Glutamatergic neuron (in vitro differentiated cells): ENCODE measurements around the gene NELFE. TPM values are rescaled to one million over a fixed set of nuclear protein-coding genes. Genes with fewer than 3 reads are reported as not detected.
A peak's percentile ranks its signal among the peaks of the same experiment; 100 is the strongest.

Experiments used
- DNase-seq: peaks from one replicate; pipeline ENCODE4 v3.0.0; 2022
- H3K27ac Mint-ChIP-seq: one replicate; pipeline ENCODE4 v1.8.0; 2020; ENCODE audit warnings: mild to moderate bottlenecking, mixed read lengths, inconsistent platforms; ENCODE audit not compliant: unreplicated experiment
- H3K27me3 Mint-ChIP-seq: one replicate; pipeline ENCODE4 v1.8.0; 2020; ENCODE audit warnings: mild to moderate bottlenecking, moderate library complexity, mixed read lengths, inconsistent platforms; ENCODE audit not compliant: unreplicated experiment
- H3K36me3 Mint-ChIP-seq: one replicate; pipeline ENCODE4 v1.8.0; 2020; ENCODE audit warnings: mild to moderate bottlenecking, mixed read lengths, inconsistent platforms; ENCODE audit not compliant: unreplicated experiment
- H3K4me1 Mint-ChIP-seq: one replicate; pipeline ENCODE4 v1.8.0; 2020; ENCODE audit warnings: mild to moderate bottlenecking, low read depth, mixed read lengths, inconsistent platforms; ENCODE audit not compliant: unreplicated experiment
- H3K4me3 Mint-ChIP-seq: one replicate; pipeline ENCODE4 v1.8.0; 2020; ENCODE audit warnings: mild to moderate bottlenecking, mixed read lengths, inconsistent platforms; ENCODE audit not compliant: unreplicated experiment
- H3K9me3 Mint-ChIP-seq: one replicate; pipeline ENCODE4 v1.8.0; 2020; ENCODE audit warnings: mild to moderate bottlenecking, moderate library complexity, mixed read lengths, inconsistent platforms; ENCODE audit not compliant: unreplicated experiment
- CTCF ChIP-seq: fragments of 200-600 bp; sonication (generic); IDR thresholded peaks from one replicate; pipeline ENCODE4 v1.5.0; 2021; ENCODE audit not compliant: partially characterized antibody, unreplicated experiment
- microRNA-seq: library from miRNA; unstranded; fragments of <30 nt; microRNA quantifications from one replicate; pipeline ENCODE4, GENCODE V29; 2020; ENCODE audit not compliant: unreplicated experiment
- total RNA-seq: library from RNA; stranded (reverse); fragmentation: NEBNext Ultra II Directional; extraction: Animal tissue kit (Norgen Biotek cat#: 25700); gene quantifications from one replicate; pipeline ENCODE4 v1.2.1, GENCODE V29; 2021; ENCODE audit not compliant: unreplicated experiment

NELFE gene
- total RNA-seq, 1 donor from 2014 or later: 52.7 TPM

- DNase-seq: no peak
- Mint-ChIP-seq H3K36me3 (no peaks in the 10 kb centered on the region), H3K9me3 (peaks cover 9% of the 10 kb centered on the region), H3K4me1 (peaks cover 3% of the 10 kb centered on the region), H3K27me3 (peaks cover 10% of the 10 kb centered on the region), H3K27ac (peak overlapping the region; percentile 46), H3K4me3 (peak overlapping the region; percentile 28)
- TF ChIP-seq CTCF: no peak
Observed at GRCh38 chr6:31906122-31906521, 52.6 kb downstream of the NELFE start.

- peaks cover 10% of the 10 kb centered on the region for H3K27me3 Mint-ChIP-seq
- H3K9me3 Mint-ChIP-seq: peaks cover 9% of the 10 kb centered on the region
- no peak overlapping the region for H3K4me3 Mint-ChIP-seq
- TF ChIP-seq CTCF: no peak
- H3K4me1 Mint-ChIP-seq: peaks cover 3% of the 10 kb centered on the region
- no peak for DNase-seq
- no peaks in the 10 kb centered on the region for H3K36me3 Mint-ChIP-seq
- no peak overlapping the region for H3K27ac Mint-ChIP-seq
Observed at GRCh38 chr6:31905041-31905440, 53.7 kb downstream of the NELFE start.

DNA sequence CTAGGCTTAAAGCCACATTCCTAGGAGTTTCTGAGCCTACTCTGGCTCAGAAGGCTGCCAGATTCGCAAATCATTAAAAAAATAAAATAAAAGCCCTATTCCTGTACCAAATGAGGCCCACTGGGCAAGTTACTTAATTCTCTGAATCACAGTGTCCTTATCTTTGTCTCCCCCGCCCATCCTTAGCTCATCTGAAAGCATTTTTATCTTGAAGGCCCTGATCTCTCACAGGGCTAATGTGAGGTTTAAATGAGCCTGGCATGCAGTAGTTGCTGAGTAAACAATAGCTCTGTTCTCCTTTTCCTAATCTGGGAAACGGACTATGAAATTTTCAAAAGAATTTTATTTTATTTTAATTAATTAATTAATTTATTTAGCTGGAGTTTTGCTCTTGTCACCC, 54.8 kb downstream of the NELFE start:
- no peak overlapping the region for H3K27ac Mint-ChIP-seq
- no peak overlapping the region for H3K4me3 Mint-ChIP-seq
- peaks cover 10% of the 10 kb centered on the region for H3K27me3 Mint-ChIP-seq
- no peaks in the 10 kb centered on the region for H3K36me3 Mint-ChIP-seq
- no peak for TF ChIP-seq CTCF
- DNase-seq: no peak
- peaks cover 3% of the 10 kb centered on the region for H3K4me1 Mint-ChIP-seq
- H3K9me3 Mint-ChIP-seq: peaks cover 9% of the 10 kb centered on the region

Small RNAs within 50 kb of the gene (microRNA-seq; reads per million reads assigned to microRNA genes)
- 3.7 reads per million, percentile 27 among the genes with 10 or more reads in this experiment for gene MIR1236

Other genes starting within 250 kb of the NELFE start
- gene LY6G6D, start 243.6 kb downstream of the NELFE start, total RNA-seq: not detected
- 1.8 TPM for gene LY6G6C, start 237.2 kb downstream of the NELFE start, total RNA-seq
- not detected for gene MPIG6B, start 235.6 kb downstream of the NELFE start, total RNA-seq
- 266 TPM for gene DDAH2, start 229.7 kb downstream of the NELFE start, total RNA-seq
- 310 TPM for gene CLIC1, start 222.4 kb downstream of the NELFE start, total RNA-seq
- 25.7 TPM for gene MSH5, start 219.0 kb downstream of the NELFE start, total RNA-seq
- 3.7 TPM for gene SAPCD1, start 196.3 kb downstream of the NELFE start, total RNA-seq
- gene VWA7, start 181.6 kb downstream of the NELFE start, total RNA-seq: 3.2 TPM
- gene VARS1, start 163.2 kb downstream of the NELFE start, total RNA-seq: 204 TPM
- 68.2 TPM for gene LSM2, start 152.0 kb downstream of the NELFE start, total RNA-seq
- gene HSPA1L, start 143.7 kb downstream of the NELFE start, total RNA-seq: 2.5 TPM
- 54.3 TPM for gene HSPA1A, start 143.4 kb downstream of the NELFE start, total RNA-seq
- gene HSPA1B, start 131.2 kb downstream of the NELFE start, total RNA-seq: 93.9 TPM
- gene NEU1, start 96.2 kb downstream of the NELFE start, total RNA-seq: 40.2 TPM
- gene SLC44A4, start 80.0 kb downstream of the NELFE start, total RNA-seq: not detected
- gene EHMT2, start 61.3 kb downstream of the NELFE start, total RNA-seq: 113 TPM
- 16.2 TPM for gene ZBTB12, start 56.9 kb downstream of the NELFE start, total RNA-seq
- gene C2, start 31.3 kb downstream of the NELFE start, total RNA-seq: not detected
- gene CFB, start 12.9 kb downstream of the NELFE start, total RNA-seq: not detected
- 109 TPM for gene SKIC2, start 204 bp upstream of the NELFE start, total RNA-seq
- gene DXO, start 13.2 kb upstream of the NELFE start, total RNA-seq: 23.8 TPM
- 9.3 TPM for gene C4A, start 23.1 kb upstream of the NELFE start, total RNA-seq
- 6.4 TPM for gene C4B, start 55.8 kb upstream of the NELFE start, total RNA-seq
- 0.64 TPM for gene CYP21A2, start 79.4 kb upstream of the NELFE start, total RNA-seq
- gene TNXB, start 150.4 kb upstream of the NELFE start, total RNA-seq: 6.0 TPM
- 79.5 TPM for gene ATF6B, start 169.3 kb upstream of the NELFE start, total RNA-seq
- gene FKBPL, start 171.3 kb upstream of the NELFE start, total RNA-seq: 4.7 TPM
- gene PRRT1, start 193.0 kb upstream of the NELFE start, total RNA-seq: 5.1 TPM
- 55.1 TPM for gene PPT2, start 195.2 kb upstream of the NELFE start, total RNA-seq
- 23.0 TPM for gene EGFL8, start 205.6 kb upstream of the NELFE start, total RNA-seq
- 136 TPM for gene AGPAT1, start 217.1 kb upstream of the NELFE start, total RNA-seq
- 103 TPM for gene RNF5, start 219.4 kb upstream of the NELFE start, total RNA-seq
- 13.2 TPM for gene AGER, start 225.3 kb upstream of the NELFE start, total RNA-seq
- 105 TPM for gene PBX2, start 231.2 kb upstream of the NELFE start, total RNA-seq
- 3.2 TPM for gene GPSM3, start 233.7 kb upstream of the NELFE start, total RNA-seq